Amniotic epithelial cell (primary cell): Measurements from ENCODE around the gene KCNQ5.

Experiments used
- DNase-seq: peaks from one replicate; pipeline ENCODE4 v3.0.0-alpha.2; 2010; ENCODE audit warnings: low read depth

KCNQ5 gene

DNA sequence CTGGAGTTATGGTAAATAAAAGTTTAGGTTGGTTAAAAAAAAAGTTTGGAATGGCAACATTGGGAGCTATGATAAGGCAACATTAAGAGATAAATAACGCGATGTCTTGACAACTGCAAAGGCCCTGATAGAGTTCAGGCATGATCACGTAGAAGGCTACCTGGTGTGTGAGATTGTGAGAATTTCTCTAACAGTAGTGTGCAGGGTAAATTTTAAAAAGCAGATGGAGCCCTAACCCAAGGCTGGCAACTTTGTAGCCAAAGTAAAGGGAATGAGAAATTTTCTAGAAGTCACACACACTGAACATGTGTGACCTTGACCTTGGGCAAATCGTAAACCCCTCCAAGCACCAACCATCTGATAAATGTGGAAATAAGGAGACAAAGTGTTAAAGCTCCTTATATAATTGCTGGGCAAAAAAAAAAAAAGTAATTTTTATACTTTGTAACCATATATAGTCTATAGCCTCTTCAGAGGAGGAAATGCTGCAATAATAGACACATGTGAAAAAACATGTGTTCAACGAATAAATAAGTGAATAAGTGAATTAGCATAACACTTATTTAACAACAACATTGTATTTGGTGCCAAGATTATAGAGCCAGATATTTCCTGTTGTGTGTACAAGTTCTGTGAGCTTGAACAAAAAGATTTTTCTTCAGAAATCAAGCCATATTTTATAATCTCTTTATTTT, 18.2 kb downstream of the KCNQ5 start:
- no peak for DNase-seq

DNA sequence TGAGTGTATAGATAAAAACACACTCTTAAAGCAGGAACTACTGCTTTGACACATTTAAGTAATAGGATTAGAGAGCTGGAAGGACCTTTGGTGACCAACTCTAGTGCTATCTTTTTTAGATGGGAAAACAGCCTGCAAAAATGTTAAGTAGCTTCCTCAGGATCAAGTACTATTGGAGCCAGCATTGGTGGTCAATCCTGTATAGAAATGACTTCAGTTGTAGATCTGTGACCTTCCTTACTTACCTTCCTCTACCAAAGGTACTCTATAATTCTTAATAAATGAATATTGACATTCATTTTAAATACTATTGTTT, 18.7 kb downstream of the KCNQ5 start:
- DNase-seq, result no peak

DNA sequence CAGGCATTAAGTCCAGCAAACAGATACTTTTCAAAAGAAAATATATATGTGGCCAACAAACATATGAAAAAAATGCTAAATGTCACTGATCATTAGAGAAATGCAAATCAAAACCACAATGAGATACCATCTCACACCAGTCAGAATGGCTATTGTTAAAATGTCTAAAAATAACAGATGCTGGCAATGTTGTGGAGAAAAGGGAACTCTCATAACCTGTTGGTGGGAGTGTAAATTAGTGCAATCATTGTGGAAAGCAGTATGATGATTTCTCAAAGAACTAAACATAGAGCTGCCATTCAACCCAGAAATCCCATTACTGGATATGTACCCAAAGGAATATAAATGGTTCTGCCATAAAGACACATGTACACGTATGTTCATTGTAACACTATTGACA, 20.6 kb downstream of the KCNQ5 start:
- DNase-seq, result no peak

DNA sequence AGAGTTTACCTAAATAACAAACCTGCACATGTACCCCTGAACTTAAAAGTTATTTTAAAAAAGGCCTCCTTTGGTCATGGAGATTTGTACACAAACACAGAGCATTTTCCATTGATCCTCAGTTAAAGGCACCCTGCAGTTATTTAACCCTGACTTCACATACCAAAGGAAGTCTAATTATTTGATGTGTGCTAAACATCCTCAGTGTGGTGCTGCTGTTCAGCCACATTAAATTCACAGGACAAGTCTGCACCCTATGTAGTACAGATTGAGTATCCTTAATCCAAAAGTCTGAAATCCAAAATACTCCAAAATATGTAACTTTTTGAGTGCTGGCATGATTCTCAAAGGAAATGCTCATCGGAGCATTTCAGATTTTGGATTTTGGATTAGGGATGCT, 21.4 kb downstream of the KCNQ5 start:
- DNase-seq, result no peak

DNA sequence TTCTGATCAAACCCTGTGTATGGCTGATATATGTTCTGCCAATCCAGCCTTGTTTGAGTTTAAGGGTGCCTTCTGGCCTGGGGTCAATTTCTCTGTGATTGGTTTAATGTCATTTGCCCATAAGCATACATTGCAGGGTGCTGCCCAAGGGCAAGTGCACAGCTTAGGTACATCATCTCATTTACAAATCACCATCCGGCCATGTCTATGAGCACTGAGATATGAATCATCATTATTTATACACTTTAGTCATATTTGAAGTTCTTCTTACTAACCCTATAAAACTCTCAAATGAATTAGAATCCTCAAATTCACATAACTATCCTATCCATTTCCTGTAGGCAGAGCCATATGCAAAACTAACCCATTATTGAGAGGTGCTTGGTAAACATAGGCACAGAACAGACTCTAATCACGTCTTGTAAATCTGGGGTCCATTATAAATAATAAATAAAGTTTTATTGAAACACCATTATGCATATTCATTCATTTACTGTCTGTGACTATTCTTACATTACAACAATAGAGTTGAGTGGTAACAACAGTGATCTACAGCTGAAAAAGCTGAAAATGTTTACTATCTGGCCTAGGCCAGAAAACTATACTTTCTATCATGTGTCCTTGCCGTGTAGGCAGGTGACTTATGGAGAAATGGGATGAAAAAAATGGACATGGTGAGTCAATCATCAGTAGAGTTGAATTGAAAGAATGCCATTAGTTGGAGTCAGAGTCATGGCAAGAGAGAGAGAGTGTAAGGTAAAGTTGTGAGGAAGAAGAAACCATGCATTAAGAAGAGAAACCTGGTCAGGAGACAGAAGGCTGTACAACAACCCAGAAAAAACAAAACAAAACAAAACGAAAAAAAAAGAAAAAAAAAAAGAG, 25.0 kb downstream of the KCNQ5 start:
- no peak for DNase-seq

DNA sequence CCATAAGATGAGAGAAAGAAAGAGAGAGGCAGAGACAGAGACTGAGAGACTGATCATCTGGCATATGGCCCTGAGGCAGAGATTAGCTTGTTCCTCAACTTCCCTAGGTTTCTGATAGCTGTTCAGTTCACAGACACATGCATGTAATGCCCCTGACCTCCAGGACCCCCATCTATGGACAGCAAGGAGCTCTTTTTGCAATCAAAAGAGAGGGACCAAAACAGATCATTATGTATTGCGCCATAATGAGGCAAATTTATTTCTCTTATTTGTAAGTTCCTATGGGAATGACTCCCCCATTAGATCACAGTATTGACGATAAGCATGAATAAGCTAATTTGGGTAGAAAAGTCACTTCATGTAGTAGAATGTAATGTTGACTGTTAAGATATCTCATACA, 25.6 kb downstream of the KCNQ5 start:
- no peak for DNase-seq

DNA sequence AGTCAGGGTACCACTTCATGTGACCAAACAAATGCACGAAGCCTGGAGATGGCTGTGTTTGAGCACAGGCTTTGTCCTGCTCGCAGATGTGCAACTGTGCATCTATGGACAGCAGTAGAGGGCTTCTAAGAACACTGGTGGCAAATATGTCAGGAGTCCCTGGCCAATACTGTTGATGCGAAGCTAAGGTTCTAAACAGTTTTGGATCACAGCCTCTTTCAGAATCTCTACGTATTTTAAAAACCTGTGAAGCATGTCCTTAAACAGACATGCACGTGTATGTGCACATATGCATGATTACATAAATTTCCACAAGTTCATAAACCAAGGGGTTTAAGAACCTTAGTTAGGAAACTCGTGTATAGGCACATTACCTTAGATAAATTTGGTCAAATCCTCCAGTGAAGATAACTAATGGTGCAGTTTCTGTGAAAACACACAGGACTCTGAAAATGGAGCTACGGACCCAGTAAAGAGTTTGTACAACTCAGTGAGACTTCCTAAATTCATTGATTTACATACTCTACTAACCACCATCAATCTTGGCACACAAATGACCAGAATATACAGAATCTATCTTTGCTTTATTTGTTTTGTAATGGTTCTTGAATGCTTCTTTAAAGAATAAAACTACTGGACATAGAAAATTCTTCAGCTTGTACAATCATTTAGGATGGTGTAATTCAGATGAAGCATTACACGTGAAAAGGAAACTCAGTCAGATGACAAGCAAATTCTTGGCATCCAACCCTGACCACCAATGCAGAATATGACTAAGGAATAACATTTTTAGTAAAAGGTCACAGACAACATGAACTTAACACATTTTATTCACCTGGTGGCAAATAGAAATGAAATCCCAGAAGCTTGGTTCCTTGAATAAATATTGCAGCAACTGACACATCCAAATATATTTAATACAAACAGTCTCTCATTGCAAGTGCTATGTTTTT, 27.4 kb downstream of the KCNQ5 start:
- peak; percentile 87 for DNase-seq

DNA sequence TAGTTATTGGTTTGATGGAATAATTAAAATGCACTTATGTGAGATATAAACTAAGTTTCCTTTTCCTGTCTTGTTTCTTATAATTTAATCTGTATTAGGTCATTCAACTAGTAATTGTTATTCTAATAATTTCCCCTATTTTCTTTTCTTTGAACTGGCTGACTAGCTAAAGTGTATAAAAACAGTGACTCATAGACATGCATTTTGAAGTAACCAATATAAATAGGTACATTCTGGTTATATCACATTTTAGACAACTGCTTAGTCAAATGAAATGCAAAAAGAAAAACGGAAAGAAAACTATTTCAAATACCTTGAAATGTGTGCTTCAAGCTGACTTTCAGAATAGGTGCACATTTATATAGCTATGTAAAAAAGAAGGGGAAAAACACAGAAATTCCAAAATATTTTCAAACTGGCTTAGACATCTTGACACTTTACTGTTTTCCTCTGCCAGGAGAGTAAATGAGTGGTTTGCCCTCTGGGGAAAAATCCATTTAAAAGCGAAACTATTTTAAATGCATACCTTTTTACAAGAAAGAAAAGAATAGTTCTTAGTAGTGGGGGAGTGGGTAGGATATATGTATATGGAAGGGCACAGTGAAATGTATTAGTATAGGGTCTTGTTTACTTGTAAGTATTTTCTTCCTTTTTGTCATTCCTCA, 28.3 kb downstream of the KCNQ5 start:
- DNase-seq, result no peak

DNA sequence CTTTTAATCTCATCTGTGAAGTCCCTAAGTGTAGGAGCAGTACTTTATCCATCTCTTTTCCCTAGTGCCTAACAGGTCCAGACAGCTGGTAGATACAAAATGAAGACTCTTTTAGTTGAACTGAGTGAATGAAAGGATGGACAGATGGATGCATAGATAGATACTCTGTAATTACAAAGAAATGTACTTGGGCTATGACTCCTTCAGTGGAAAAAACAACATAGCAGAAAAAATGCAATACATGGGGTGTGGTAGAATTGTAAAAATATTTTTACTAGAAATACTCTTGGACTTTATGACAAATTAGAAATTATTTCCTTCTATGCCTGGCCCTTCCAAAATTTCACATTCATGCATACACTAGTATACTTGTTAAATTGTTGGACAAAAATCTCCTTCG, 29.3 kb downstream of the KCNQ5 start:
- DNase-seq, result no peak

DNA sequence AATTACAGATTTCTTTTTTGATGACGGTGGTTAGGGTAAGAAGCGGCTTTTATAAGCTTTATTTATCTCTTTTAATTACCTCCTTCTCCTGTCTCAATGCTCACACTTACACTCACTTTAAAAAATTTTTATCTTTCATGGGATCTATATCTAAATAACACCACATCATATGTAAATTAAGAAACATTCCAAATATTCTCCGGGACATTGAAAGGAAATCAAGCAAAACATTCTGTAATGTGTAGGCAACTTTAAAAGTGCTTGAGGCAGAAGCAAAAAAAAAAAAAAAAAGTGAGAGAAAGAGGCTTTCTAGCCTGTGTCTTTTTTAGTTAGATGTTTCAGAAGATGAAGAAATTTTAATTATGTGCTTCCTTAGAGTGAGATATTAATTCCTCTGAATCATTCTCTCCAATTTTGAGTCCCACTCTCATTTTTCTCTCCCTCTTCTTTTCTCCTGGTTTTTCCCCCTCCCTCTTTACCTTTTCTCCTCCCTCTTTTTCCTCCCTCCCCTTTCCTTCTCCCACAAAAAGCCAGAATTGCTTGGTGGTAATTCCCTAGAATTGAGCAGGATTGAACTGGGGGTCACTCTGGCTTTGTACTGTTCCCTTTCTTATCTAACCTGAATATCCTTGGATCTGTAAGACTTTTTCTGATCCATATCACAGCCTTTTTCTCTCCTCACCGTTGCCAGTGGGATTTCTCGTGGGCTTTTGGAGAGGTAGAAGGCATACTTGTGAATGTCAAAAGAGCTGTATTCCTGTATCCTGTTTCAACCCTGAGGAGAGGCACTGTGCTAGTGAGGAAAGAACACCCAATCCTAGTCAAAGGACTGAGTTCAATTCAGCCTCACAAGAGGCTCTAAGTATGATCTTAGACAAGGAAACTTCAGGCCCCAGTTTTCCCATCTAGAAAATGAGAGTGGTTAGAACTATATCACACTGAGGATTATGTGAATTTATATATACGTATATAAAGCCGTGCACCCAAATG, 30.4 kb downstream of the KCNQ5 start:
- no peak for DNase-seq

DNA sequence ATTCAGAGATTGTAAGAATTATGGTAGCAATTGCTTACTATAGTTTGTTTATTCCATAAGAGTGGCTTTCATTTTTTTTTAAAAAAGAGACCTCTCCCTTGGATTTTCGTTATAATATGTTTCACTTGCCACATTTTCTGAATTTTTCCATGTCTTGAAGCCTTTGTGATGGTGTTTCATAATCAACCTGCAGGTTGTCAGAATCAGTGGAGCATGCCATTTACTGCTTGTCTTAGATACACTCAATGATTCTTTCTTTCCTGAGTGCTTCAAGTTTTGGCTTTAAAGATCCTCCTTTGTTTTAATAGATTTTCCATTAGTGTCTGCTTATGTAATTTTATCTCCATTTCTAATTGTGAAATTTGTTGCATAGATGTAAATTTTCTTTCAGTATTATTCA, 31.2 kb downstream of the KCNQ5 start:
- no peak for DNase-seq

DNA sequence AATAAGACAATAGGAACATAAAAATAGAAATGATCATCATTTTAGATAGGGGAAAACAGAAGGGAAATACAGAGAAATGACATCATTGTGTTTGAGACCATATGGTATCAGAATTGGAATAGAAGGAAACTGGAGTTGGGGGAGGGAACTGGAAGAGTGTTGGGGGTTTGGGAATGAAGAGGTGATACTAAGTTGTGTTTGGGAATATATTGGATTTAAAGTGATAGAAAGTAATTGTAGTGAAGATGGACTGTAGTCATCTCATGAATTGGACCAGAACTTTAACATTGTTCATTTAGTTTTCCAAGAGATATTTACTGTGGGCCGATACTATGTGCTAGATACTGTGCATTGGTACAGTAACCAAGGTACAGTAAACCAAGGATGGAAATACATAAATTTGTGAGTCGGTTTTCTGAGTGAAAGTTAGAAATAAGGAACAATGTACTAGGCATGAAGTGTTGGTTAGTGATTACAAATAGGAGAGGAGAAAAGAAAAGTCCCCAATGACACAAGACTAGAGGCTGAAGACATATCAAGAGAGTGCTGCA, 32.3 kb downstream of the KCNQ5 start:
- DNase-seq, result no peak

DNA sequence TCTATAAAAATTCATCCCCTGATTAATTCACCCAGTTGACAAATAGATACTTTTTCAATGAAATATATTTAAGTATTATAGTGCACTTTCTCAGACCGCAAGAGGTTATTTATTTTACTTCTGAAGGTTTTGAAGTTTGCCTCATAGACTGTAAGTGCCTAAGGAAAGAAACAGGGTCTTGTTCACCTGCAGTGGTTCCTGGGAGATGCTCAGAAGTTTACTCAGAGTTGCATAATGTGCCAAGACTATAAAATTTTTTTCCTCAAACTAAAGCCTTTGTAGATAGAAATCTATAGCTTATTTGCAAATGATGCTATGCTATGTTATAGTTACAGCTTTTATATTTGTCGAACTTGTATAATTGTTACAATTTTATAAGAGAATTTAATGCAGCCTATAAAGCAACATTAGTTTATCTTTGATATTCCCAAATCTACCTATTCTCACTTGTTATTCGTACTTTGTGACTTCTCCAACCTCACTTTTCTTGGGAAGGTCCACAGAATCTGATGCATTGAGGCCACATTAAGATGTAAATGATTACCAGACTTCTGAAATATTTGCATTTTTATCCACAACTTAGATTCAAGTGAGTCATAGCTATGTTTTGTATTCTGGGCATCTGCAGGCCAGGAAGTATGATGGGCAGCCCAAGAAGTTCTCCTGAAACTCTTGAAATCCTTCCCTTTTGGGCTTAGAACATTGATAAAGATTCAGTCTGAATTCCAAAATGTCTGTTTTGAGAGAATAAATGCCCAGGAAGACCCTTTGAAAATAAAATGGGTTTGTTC, 35.7 kb downstream of the KCNQ5 start:
- peak; percentile 5 for DNase-seq

DNA sequence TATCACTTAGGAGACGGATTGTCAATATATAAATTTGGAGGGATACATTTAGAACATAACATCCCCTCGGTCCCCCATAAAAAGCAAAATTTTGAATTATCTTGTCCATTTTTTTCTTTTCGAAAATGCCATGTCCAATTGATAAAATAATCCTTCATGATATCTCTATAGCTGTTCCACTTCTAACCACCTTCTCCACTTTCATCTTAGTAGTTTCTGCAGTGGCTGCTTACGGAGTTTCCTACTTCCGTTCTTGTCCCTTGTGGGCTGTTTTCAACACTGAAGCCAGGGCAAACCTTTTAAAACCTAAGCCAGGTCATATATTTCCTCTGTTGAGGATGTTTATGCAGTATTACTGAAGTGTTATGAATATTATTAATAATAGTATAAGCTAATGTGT, 37.9 kb downstream of the KCNQ5 start:
- DNase-seq, result no peak

DNA sequence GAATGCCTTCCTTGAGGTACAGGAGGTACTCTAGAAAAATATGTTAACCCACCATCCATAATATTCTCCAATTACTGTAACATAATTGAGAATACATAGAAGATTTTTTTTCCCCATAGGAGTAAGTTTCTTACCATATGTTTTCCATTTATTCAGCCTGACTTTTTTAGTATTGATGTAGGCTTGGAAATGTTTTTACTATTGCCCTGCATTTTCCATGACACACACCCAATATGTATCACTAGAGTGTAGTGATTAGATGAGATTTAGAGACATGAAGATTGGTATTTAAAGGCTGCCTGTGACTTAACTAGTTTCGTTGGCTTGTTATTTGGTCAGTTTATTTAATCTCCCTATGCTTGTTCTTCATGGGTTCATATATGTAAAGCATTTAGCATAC, 39.5 kb downstream of the KCNQ5 start:
- no peak for DNase-seq

DNA sequence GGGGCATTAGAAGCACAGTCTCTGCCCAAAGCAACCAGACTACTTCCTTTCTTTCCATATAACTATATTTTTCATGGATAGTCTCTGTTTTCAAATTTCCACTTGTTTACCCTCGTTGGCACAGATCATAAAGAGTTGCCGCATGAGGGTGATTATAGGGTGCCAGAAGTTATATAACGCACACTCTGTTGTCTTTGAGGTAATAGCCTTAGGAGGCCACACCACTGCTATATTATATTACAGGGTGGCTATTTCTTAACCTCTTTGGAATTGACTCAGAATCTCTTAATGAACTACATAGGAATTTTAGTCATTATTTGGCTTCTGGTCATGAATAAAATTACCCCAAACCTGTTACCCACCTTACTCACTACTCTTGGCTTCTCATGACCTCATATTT, 43.7 kb downstream of the KCNQ5 start:
- no peak for DNase-seq

DNA sequence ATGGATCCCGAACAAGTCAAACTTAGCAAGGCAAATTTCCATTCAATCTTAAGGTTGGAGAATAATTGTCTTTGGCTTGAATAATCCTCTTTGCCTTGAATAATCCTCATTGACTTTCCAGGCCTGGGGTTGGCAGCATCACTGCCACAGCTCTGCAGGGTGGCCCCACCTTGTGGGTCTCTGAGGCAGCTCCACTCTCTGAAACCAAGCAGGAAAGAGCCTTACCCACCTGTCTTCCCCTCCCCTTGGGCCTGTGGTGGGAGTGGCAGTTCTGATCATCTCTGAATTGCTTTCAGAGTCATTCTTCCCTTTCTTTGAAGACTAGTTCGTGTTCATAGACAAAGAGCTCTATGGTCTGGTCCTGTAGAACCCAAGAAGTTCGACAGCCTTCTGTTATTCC, 47.5 kb downstream of the KCNQ5 start:
- no peak for DNase-seq

DNA sequence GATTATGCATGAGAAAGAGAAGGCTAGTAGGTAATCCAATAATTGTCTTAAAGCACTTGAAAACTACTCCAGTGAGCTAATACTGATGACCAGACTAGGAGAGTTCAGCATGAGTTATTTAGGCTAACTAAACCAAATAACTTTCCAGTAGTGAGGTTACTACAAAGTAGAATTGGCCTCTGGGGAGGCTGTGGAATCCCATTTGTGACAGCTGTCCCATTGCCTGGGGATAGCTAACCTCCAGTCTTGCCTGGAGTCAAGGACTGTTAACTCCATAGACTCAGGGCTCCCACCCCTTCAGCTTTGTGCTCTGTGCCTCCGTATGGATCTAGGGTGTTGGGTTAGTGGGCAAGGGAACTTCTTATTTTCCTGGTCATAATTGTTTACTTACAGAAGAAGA, 51.0 kb downstream of the KCNQ5 start:
- no peak for DNase-seq

DNA sequence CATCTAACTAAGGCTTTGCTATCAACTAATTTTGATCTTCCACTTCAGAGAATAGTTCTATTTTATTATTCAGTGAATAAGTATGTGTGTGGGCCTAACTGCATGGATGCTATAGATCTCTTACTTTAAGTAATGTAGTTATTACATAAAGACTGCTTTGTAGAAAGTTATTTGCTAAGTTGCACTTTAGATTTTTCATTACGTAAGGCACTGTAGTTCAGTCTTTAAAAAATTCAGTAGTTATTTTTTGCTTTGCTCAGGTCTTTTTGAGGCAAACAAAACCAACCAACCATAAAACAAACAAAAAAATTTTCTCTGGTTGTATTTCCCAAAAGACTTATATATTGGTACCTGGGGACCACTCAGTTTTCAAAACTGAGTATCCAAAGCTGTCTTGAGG, 53.0 kb downstream of the KCNQ5 start:
- DNase-seq, result no peak

DNA sequence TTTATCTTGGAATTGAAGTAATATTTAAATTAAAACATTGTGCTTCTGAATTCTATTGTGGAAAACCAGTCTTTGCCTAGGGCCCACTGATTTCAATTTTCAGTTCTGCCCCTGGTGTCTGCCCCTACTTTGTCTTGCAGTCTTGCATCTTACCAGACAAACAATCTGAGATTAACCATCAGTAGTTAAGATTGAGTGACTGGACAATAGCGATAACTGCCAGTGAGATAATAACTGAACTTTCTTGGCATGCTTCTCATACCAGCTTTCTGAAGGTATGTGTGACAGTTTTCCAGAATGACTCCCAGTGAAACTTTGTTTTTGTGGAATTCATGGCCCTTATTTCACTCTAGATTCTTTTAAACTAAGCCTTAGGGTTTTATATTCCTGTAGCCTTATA, 53.5 kb downstream of the KCNQ5 start:
- peak; percentile 24 for DNase-seq
